ENCODE results near the gene BDNF. TPM values are rescaled to one million over a fixed set of nuclear protein-coding genes. Genes with fewer than 3 reads are reported as not detected.

The BDNF gene
- total and polyA plus RNA-seq, 3 donors from 2014 or later: 0.62 to 1.1 (median 0.87) TPM

- intact Hi-C loops (cut with DNase I; ENCODE audit: low total_unique reads): no loop called here
Observed at GRCh38 chr11:27619039-27619574, 81.1 kb downstream of the BDNF start.

GRCh38 chr11:27618281-27618915 is 81.9 kb downstream of the BDNF start:
- intact Hi-C loops (cut with DNase I; ENCODE audit: low total_unique reads): no loop called here
- H3K36me3 ChIP-seq (ENCODE audit: low read depth, missing control alignments): no peaks in the 10 kb centered on the region
- no peak overlapping the region for H3K27ac ChIP-seq
- 47 to 53% methylated on average over 2 of the region's 2 CpGs for WGBS, 2 donors
- no peak overlapping the region for H3K4me3 ChIP-seq
- H3K4me1 ChIP-seq: no peaks in the 10 kb centered on the region
- H3K27me3 ChIP-seq: no peaks in the 10 kb centered on the region
- no peak for DNase-seq
- no peaks in the 10 kb centered on the region for H3K9me3 ChIP-seq
- no peak for TF ChIP-seq CTCF (IDR thresholded peaks at IDR 0.05)
- TF ChIP-seq POLR2A (IDR thresholded peaks at IDR 0.05): no peak

More at GRCh38 chr11:27619039-27619574, 81.1 kb downstream of the BDNF start:
- no peaks in the 10 kb centered on the region for H3K36me3 ChIP-seq (ENCODE audit: low read depth, missing control alignments)
- DNase-seq: no peak
- H3K4me3 ChIP-seq: no peak overlapping the region
- H3K27ac ChIP-seq: no peak overlapping the region
- TF ChIP-seq POLR2A (IDR thresholded peaks at IDR 0.05) (no peak), CTCF (IDR thresholded peaks at IDR 0.05) (no peak)
- no peaks in the 10 kb centered on the region for H3K27me3 ChIP-seq
- no peaks in the 10 kb centered on the region for H3K4me1 ChIP-seq
- WGBS, 2 donors: 75 to 76% methylated on average over 5 of the region's 5 CpGs
- H3K9me3 ChIP-seq: no peaks in the 10 kb centered on the region

GRCh38 chr11:27616711-27617110 is 83.5 kb downstream of the BDNF start:
- no peaks in the 10 kb centered on the region for H3K4me1 ChIP-seq
- H3K9me3 ChIP-seq: no peaks in the 10 kb centered on the region
- WGBS, 2 donors: 42 to 47% methylated on average over 2 of the region's 2 CpGs
- intact Hi-C loops (cut with DNase I; ENCODE audit: low total_unique reads): no loop called here
- H3K27ac ChIP-seq: no peak overlapping the region
- no peak overlapping the region for H3K4me3 ChIP-seq
- TF ChIP-seq CTCF (IDR thresholded peaks at IDR 0.05): no peak
- no peak for TF ChIP-seq POLR2A (IDR thresholded peaks at IDR 0.05)
- no peak for DNase-seq
- H3K36me3 ChIP-seq (ENCODE audit: low read depth, missing control alignments): no peaks in the 10 kb centered on the region
- H3K27me3 ChIP-seq: no peaks in the 10 kb centered on the region

GRCh38 chr11:27615833-27616232 is 84.4 kb downstream of the BDNF start:
- Histone ChIP-seq H3K27me3 (no peaks in the 10 kb centered on the region), H3K4me3 (no peak overlapping the region), H3K27ac (no peak overlapping the region), H3K4me1 (no peaks in the 10 kb centered on the region), H3K36me3 (ENCODE audit: low read depth, missing control alignments) (no peaks in the 10 kb centered on the region), H3K9me3 (no peaks in the 10 kb centered on the region)
- TF ChIP-seq CTCF (IDR thresholded peaks at IDR 0.05) (no peak), POLR2A (IDR thresholded peaks at IDR 0.05) (no peak)
- 76 to 96% methylated on average over 5 of the region's 5 CpGs for WGBS, 2 donors
- no peak for DNase-seq
- intact Hi-C loops (cut with DNase I; ENCODE audit: low total_unique reads): no loop called here

GRCh38 chr11:27614092-27614491 is 86.2 kb downstream of the BDNF start:
- no peaks in the 10 kb centered on the region for H3K9me3 ChIP-seq
- H3K4me1 ChIP-seq: no peaks in the 10 kb centered on the region
- no peak for DNase-seq
- no peaks in the 10 kb centered on the region for H3K27me3 ChIP-seq
- H3K27ac ChIP-seq: no peak overlapping the region
- no peaks in the 10 kb centered on the region for H3K36me3 ChIP-seq (ENCODE audit: low read depth, missing control alignments)
- intact Hi-C loops (cut with DNase I; ENCODE audit: low total_unique reads): no loop called here
- no peak for TF ChIP-seq CTCF (IDR thresholded peaks at IDR 0.05)
- TF ChIP-seq POLR2A (IDR thresholded peaks at IDR 0.05): no peak
- H3K4me3 ChIP-seq: no peak overlapping the region
